Neural cell (in vitro differentiated cells): ENCODE data around the gene MMP20.

Experiments
- CTCF ChIP-seq: fragments of 450-650 bp; IDR thresholded peaks from 2 replicates; pipeline ENCODE4 v1.5.1; 2014; ENCODE audit warnings: antibody characterized with exemption, mild to moderate bottlenecking, moderate library complexity; ENCODE audit not compliant: poor library complexity, severe bottlenecking
- EP300 ChIP-seq: fragments of 450-650 bp; conservative IDR thresholded peaks from 2 replicates; pipeline ENCODE4 v1.6.1; 2014; ENCODE audit warnings: antibody characterized with exemption, mild to moderate bottlenecking, moderate library complexity; ENCODE audit not compliant: poor library complexity, severe bottlenecking
- MXI1 ChIP-seq: fragments of 450-650 bp; conservative IDR thresholded peaks from 2 replicates; pipeline ENCODE4 v1.6.1; 2014; ENCODE audit warnings: antibody characterized with exemption, mild to moderate bottlenecking; ENCODE audit not compliant: poor library complexity, severe bottlenecking
- POLR2AphosphoS5 ChIP-seq: IDR thresholded peaks from 2 replicates; pipeline ENCODE4 v1.6.1; 2012
- TAF1 ChIP-seq: IDR thresholded peaks from 2 replicates; pipeline ENCODE4 v1.6.1; 2012; ENCODE audit warnings: low read depth

- no peak for TF ChIP-seq POLR2AphosphoS5
- TF ChIP-seq CTCF: no peak
- TF ChIP-seq MXI1: no peak
- TF ChIP-seq EP300: no peak
- no peak for TF ChIP-seq TAF1
Observed at GRCh38 chr11:102633385-102634026, 8.4 kb upstream of the MMP20 start.
